Thyroid gland (tissue), 4 donors: ENCODE measurements around the gene VPS39. TPM values are rescaled to one million over a fixed set of nuclear protein-coding genes. Genes with fewer than 3 reads are reported as not detected.
A peak's percentile ranks its signal among the peaks of the same experiment; 100 is the strongest.

ENCODE experiments used
- DNase-seq, 2 donors: peaks; one replicate each; pipeline ENCODE4 v3.0.0-alpha.2; 2019
- H3K27ac ChIP-seq, 3 donors: fragments of 200-600 bp; sonication (generic); 1 replicate in 2 of 3; 2 replicates in 1 of 3; pipeline ENCODE4 v1.5.1; 2016 to 2019; ENCODE audit warnings: mild to moderate bottlenecking in 1 of 3, moderate library complexity in 1 of 3
- H3K27me3 ChIP-seq: fragments of 200-600 bp; sonication (generic); one replicate; pipeline ENCODE4 v1.5.1; 2019
- H3K36me3 ChIP-seq, 2 donors: fragments of 200-600 bp; sonication (generic); one replicate each; pipeline ENCODE4 v1.5.1; 2016 to 2019
- H3K4me1 ChIP-seq, 2 donors: fragments of 200-600 bp; sonication (generic); one replicate each; pipeline ENCODE4 v1.5.1; 2017 to 2019
- H3K4me3 ChIP-seq, 3 donors: fragments of 200-600 bp; sonication (generic); replicated peaks in 1 of 3; 1 replicate in 2 of 3; 2 replicates in 1 of 3; pipeline ENCODE4 v1.5.1; 2016; ENCODE audit warnings: mild to moderate bottlenecking in 1 of 3
- H3K9me3 ChIP-seq: fragments of 200-600 bp; sonication (generic); one replicate; pipeline ENCODE4 v1.5.1; 2017
- POLR2A ChIP-seq, 2 donors: fragments of 450-650 bp; IDR thresholded peaks; one replicate each; pipeline ENCODE4 v1.6.1; 2017; ENCODE audit warnings: antibody characterized with exemption in 2 of 2, mild to moderate bottlenecking in 2 of 2, moderate library complexity in 1 of 2
- WGBS, 2 donors: methylation state at CpG; one replicate each; pipeline ENCODE4 v1.1.5; 2017; 5-methylcytosine and 5-hydroxymethylcytosine counted together
- intact Hi-C: fragments of 100-400 bp; cut with DNase I; formaldehyde crosslinking; loops from one replicate; pipeline ENCODE4 v1.15.1; 2023
- total RNA-seq, 4 donors: library from RNA; depleted of rRNA; stranded (reverse); fragments of >200 nt; gene quantifications; one replicate each; pipeline ENCODE4 v1.2.3, GENCODE V29; 2016
- TF ChIP-seq, protein P1 (sequence below), 6 experiments: fragments of 200-600 bp in 3 of 6; fragments of 450-650 bp in 3 of 6; sonication (generic) in 3 of 6; IDR thresholded peaks; one replicate each; pipeline ENCODE4 v1.5.1; 2016 to 2019; ENCODE audit warnings: antibody characterized with exemption in 6 of 6, mild to moderate bottlenecking in 2 of 6, inconsistent platforms in 1 of 6, moderate library complexity in 1 of 6

VPS39 gene
- total RNA-seq, 4 donors from 2014 or later, result 75.0 to 156 (median 107) TPM

DNA sequence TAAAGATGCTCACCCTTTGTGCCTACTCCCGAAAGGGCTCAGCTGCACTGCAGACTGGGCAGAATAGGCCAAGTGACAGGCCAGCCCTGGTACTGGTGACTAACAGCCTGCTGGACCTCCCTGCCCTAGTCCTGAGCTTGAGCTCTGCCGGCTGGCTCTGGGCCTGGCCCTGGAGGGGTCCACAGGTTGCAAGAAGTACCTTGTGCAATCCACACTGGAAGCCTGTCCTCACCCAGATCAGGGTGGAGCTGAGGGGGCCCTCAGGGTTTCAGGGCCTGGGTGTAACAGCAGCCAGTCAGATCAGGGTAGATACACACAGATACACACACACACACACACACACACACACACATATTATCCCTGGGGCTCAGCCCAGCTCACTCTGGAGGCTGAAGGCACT lies 86.4 kb downstream of the VPS39 start:
- H3K36me3 ChIP-seq, result no peaks in the 10 kb centered on the region
- TF ChIP-seq POLR2A (IDR thresholded peaks at IDR 0.05), result no peak
- TF ChIP-seq, protein P1, sequence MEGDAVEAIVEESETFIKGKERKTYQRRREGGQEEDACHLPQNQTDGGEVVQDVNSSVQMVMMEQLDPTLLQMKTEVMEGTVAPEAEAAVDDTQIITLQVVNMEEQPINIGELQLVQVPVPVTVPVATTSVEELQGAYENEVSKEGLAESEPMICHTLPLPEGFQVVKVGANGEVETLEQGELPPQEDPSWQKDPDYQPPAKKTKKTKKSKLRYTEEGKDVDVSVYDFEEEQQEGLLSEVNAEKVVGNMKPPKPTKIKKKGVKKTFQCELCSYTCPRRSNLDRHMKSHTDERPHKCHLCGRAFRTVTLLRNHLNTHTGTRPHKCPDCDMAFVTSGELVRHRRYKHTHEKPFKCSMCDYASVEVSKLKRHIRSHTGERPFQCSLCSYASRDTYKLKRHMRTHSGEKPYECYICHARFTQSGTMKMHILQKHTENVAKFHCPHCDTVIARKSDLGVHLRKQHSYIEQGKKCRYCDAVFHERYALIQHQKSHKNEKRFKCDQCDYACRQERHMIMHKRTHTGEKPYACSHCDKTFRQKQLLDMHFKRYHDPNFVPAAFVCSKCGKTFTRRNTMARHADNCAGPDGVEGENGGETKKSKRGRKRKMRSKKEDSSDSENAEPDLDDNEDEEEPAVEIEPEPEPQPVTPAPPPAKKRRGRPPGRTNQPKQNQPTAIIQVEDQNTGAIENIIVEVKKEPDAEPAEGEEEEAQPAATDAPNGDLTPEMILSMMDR (IDR thresholded peaks at IDR 0.05), result no peak
- H3K27ac ChIP-seq, result no peak overlapping the region
- H3K4me3 ChIP-seq, result no peak overlapping the region
- no peaks in the 10 kb centered on the region for H3K9me3 ChIP-seq
- DNase-seq, result peak in 1 of 2 donors; percentile 57
- H3K27me3 ChIP-seq, result no peaks in the 10 kb centered on the region
- WGBS, 2 donors, result 0% methylated on average over 1 of the region's 2 CpGs; no CpG with 5 or more reads in 1 of the 2 donors
- no peaks in the 10 kb centered on the region for H3K4me1 ChIP-seq
- intact Hi-C loops, result no loop called here

DNA sequence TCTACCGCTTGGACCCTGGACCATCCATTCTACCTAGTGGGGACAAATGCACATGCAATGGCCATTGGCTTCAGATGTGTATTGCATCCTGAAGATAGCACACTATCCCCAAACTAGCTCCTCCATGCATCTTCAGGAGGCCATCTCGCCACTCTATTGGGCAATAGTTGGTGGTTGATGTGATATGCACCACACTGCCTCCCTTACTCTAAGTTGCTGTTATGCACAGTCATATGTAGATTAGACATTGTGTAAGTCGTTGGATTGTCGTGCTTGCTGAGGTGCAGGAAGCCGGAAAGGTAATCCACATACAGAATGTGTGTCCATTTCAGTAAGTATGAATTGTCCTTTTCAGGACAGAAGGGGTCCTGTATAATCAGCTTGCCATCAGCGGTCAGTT lies 87.1 kb downstream of the VPS39 start:
- intact Hi-C loops, result no loop called here
- no peaks in the 10 kb centered on the region for H3K4me1 ChIP-seq
- H3K4me3 ChIP-seq, result no peak overlapping the region
- 93 to 95% methylated on average over 6 of the region's 6 CpGs for WGBS, 2 donors
- no peaks in the 10 kb centered on the region for H3K36me3 ChIP-seq
- H3K9me3 ChIP-seq, result no peaks in the 10 kb centered on the region
- H3K27ac ChIP-seq, result no peak overlapping the region
- TF ChIP-seq POLR2A (IDR thresholded peaks at IDR 0.05), result no peak
- TF ChIP-seq, protein P1 (IDR thresholded peaks at IDR 0.05), result no peak
- DNase-seq, result no peak
- H3K27me3 ChIP-seq, result no peaks in the 10 kb centered on the region

DNA sequence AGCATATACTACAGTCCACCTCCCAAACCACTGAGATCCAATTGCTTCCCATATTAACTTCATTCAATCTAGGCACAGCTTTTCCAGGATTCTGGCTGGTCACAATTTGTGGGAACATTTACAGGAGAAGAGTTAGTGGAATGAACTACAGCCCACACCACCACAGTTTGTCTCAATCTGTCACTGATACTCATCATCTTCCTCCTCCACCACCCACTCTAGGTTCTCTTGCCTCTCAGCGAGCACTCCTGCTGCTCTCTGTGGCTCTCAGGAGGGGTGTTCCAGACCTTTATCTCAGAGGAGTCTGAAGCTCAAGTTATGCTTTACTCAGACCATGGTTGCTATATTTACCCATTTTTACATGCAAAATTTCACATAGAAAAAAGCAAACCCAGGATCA lies 87.8 kb downstream of the VPS39 start:
- no peaks in the 10 kb centered on the region for H3K36me3 ChIP-seq
- no peaks in the 10 kb centered on the region for H3K4me1 ChIP-seq
- intact Hi-C loops, result no loop called here
- no peaks in the 10 kb centered on the region for H3K9me3 ChIP-seq
- no peak for TF ChIP-seq POLR2A (IDR thresholded peaks at IDR 0.05)
- no peak for DNase-seq
- H3K27me3 ChIP-seq, result no peaks in the 10 kb centered on the region
- 86 to 91% methylated on average over 1 of the region's 1 CpG for WGBS, 2 donors
- no peak overlapping the region for H3K27ac ChIP-seq
- H3K4me3 ChIP-seq, result no peak overlapping the region

DNA sequence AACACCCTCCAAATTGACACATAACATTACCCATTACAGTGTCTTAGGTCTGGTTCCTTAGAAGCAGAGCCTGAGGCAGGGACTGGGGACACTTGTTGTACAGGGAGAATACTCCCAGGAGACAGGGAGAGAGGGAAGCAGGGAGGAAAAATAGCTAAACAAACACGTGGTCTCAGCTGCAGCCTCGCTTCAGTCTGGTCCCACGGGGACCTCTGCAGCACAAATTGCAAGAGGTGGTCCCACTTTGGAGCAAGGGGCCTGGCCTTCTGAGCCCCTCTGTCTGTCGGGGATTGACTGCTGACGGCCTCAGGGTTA lies 88.7 kb downstream of the VPS39 start:
- no peaks in the 10 kb centered on the region for H3K27me3 ChIP-seq
- intact Hi-C loops, result no loop called here
- TF ChIP-seq, protein P1 (IDR thresholded peaks at IDR 0.05), result no peak
- TF ChIP-seq POLR2A (IDR thresholded peaks at IDR 0.05), result no peak

DNA sequence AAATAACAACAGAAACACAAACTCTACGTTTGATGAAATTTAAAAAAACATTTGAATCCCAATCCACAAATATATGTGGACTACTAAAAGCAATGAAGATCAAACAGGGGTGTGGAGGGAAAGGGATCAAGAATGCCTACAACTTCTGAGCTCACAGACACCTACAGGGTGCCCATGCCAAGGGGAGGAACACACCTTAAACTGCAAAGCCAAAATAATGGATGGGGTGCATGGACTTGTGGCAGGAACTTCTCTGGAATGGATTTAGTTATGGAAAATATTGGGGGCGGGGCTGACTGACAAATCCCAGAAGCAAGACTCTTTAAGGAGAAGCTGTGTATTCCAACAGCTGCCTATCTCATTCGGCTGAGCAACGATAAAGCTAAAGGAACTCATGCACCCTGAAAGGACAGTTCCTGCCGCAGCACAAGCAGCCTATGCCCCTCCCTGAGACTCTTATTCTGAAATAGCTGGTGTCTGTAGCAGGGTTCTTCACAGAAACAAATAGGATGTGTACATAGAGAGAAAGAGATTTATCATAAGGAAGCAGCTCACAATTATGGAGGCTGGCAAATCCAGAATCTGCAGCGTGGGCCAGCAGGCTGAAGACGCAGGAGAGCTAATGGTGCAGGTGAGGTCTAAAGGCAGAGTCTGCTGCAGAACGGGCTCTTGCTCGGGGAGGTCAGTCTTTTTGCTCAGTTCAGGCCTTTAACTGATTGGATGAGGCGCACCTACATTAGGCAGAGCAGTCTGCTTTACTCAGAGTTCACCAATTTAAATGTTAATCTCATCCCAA lies 89.3 kb downstream of the VPS39 start:
- intact Hi-C loops, result no loop called here
- no peaks in the 10 kb centered on the region for H3K4me1 ChIP-seq
- TF ChIP-seq, protein P1 (IDR thresholded peaks at IDR 0.05), result no peak
- no peak for TF ChIP-seq POLR2A (IDR thresholded peaks at IDR 0.05)
- no peaks in the 10 kb centered on the region for H3K9me3 ChIP-seq
- no peak for DNase-seq
- 56 to 67% methylated on average over 10 of the region's 10 CpGs for WGBS, 2 donors
- no peaks in the 10 kb centered on the region for H3K36me3 ChIP-seq
- H3K27me3 ChIP-seq, result no peaks in the 10 kb centered on the region
- no peak overlapping the region for H3K4me3 ChIP-seq
- H3K27ac ChIP-seq, result no peak overlapping the region

More for the DNA sequence above, 88.7 kb downstream of the VPS39 start:
- Histone ChIP-seq H3K27ac (no peak overlapping the region), H3K4me3 (no peak overlapping the region), H3K9me3 (no peaks in the 10 kb centered on the region), H3K36me3 (no peaks in the 10 kb centered on the region), H3K4me1 (no peaks in the 10 kb centered on the region)
- WGBS, 2 donors, result 61 to 65% methylated on average over 5 of the region's 5 CpGs
- DNase-seq, result no peak
